Heart left ventricle (tissue), 16 donors: ENCODE measurements around the gene COL27A1. TPM values are rescaled to one million over a fixed set of nuclear protein-coding genes. Genes with fewer than 3 reads are reported as not detected.

Source experiments
- ATAC-seq, 4 donors: fragments of 200-7000 bp; cut with Tn5 transposase; one replicate each; pipeline ENCODE4 v1.9.1; 2020 to 2022; ENCODE audit warnings: moderate library complexity in 4 of 4, mild to moderate bottlenecking in 3 of 4, moderate number of reproducible peaks in 1 of 4
- DNase-seq, 5 donors: peaks; one replicate each; pipeline ENCODE4 v3.0.0-alpha.2; 2020
- H3K27ac ChIP-seq, 12 donors: fragments of 200-600 bp; sonication (generic) in 4 of 12; one replicate each; pipeline versions ENCODE4 v1.5.0 to v1.8.0; 2016 to 2022; ENCODE audit warnings: mild to moderate bottlenecking in 2 of 12
- H3K27me3 ChIP-seq, 9 donors: fragments of 200-600 bp; sonication (generic) in 2 of 9; one replicate each; pipeline versions ENCODE4 v1.5.1 to v1.8.0; 2016 to 2022; ENCODE audit warnings: mild to moderate bottlenecking in 3 of 9
- H3K36me3 ChIP-seq, 9 donors: fragments of 200-600 bp; sonication (generic) in 2 of 9; one replicate each; pipeline versions ENCODE4 v1.5.0 to v1.8.0; 2018 to 2022; ENCODE audit warnings: mild to moderate bottlenecking in 2 of 9
- H3K4me1 ChIP-seq, 12 donors: fragments of 200-600 bp; sonication (generic) in 4 of 12; one replicate each; pipeline versions ENCODE4 v1.5.0 to v1.8.0; 2016 to 2022; ENCODE audit warnings: mild to moderate bottlenecking in 3 of 12
- H3K4me3 ChIP-seq, 12 donors: fragments of 200-600 bp; sonication (generic) in 4 of 12; one replicate each; pipeline versions ENCODE4 v1.5.0 to v1.8.0; 2017 to 2022; ENCODE audit warnings: mild to moderate bottlenecking in 9 of 12, moderate library complexity in 4 of 12
- H3K9me3 ChIP-seq, 12 donors: fragments of 200-600 bp; sonication (generic) in 4 of 12; one replicate each; pipeline versions ENCODE4 v1.5.0 to v1.8.0; 2016 to 2022; ENCODE audit warnings: mild to moderate bottlenecking in 1 of 12
- POLR2A ChIP-seq, 2 donors: fragments of 450-650 bp; IDR thresholded peaks; one replicate each; pipeline ENCODE4 v1.6.1; 2017; ENCODE audit warnings: antibody characterized with exemption in 2 of 2, mild to moderate bottlenecking in 2 of 2, moderate library complexity in 2 of 2
- WGBS, 4 donors: extraction: QIAGEN DNeasy Blood & Tissue Kit in 2 of 4; methylation state at CpG; one replicate each; pipeline versions ENCODE4 v1.1.5 to v1.1.7; 2013 to 2018; 5-methylcytosine and 5-hydroxymethylcytosine counted together
- intact Hi-C, 10 donors: fragments of 100-400 bp; cut with DNase I; formaldehyde crosslinking; loops; one replicate each; pipeline versions ENCODE4 v1.11.1 to v1.14.2; 2022
- polyA plus RNA-seq, 2 donors: library from polyadenylated mRNA; stranded (reverse); fragments of 200-250 nt; gene quantifications; one replicate each; pipeline ENCODE4 v1.2.3, GENCODE V29; 2013
- total RNA-seq, 9 donors: library from RNA; depleted of rRNA in 2 of 9; stranded (reverse); fragments of >200 nt in 2 of 9; fragmentation: NEBNext Ultra II Directional in 3 of 9; extraction: Animal tissue kit (Norgen Biotek cat#: 25700) in 3 of 9; gene quantifications; one replicate each; pipeline versions ENCODE4 v1.1.0 to v1.2.4, GENCODE V29; 2016 to 2023
- TF ChIP-seq, protein P1 (sequence below), 12 donors: fragments of 200-600 bp; sonication (generic) in 4 of 12; IDR thresholded peaks; one replicate each; pipeline versions ENCODE4 v1.5.0 to v1.8.0; 2018 to 2022; ENCODE audit warnings: antibody characterized with exemption in 12 of 12, mild to moderate bottlenecking in 5 of 12
- donor health status: ischemic (EF 13 %, LVEDD 7.1; RV severe dilation, severe dysfunction).
- donor health status: healthy with polysubstance abuse.
- donor health status: DM: no; HTN: yes; CAD: no.
- donor health status: DM: no; HTN: no; CAD: no.
- donor health status: ischemic (EF 25% LVEDD 6.9; RV normal size, moderate dysfunction).
- donor health status: ischemic (EF 25% LVEDD 5.7; RV mildly dilated, moderate dysfunction).
- donor health status: healthy.
- donor health status: DM: yes; HTN: yes; CAD: no.
- donor health status: ischemic (EF 35%, LVEDD 5.7; RV mildly dilated, moderate dysfunction).
- donor health status: nonischemic (EF 11% LVEDD 7.7; RV severe dilation, severe dysfunction).
- donor health status: DM: yes; HTN: yes; CAD: no.
- donor health status: PGD.
- donor health status: ischemic (EF 29% LVEDD 5.4; RV normal size, mild dysfunction).
- donor health status: nonischemic (EF 23%, LVEDD 6.1; RV moderate dilation, normal function).

The COL27A1 gene
- total and polyA plus RNA-seq, 11 donors = 2.3 to 14.2 (median 5.2) TPM

DNA sequence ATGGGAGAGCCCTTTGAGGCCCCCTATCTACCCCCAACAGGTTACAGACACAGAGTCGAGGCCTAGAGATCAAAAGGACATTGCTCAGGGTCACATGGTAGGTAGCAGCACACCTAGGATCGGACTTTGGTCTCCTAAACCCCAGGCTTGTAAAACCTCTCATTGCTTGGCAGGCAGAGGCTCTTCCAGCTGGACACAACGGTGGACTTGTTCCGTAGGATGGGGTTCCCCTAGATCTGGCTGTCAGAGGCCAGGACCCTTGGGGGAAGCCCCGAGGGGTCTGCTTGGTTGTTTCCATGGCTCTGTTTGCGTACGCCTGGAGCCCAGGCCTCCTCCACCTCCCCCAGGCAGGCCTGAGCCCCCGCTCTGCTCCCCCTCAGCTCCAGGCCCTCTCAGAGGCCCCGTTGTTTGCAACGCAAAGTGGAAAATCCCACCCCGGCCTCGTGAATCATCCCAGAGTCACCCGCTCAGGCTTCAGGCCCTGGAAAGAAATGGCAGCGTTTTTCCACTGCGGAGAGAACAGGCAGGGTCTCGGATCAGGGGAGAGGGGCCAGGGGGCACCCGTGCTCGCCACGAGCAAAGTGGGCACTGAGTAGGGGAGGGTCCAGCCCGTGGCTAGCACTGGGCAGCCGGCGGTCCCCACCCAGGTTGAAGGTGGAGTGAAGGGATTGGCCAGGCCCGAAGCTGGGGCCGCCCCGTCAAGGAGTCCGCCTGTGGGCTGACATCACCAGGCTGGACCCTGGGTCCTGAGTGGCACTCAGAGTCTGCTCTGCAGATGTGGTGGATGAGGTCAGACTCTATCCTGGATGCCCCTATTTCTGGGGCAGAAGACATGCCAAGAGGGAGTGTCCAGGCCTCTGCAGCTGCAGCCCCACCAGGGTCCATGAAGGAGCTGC, 19.8 kb downstream of the COL27A1 start:
- Histone ChIP-seq H3K36me3 (no peaks in the 10 kb centered on the region), H3K27me3 (no peaks in the 10 kb centered on the region), H3K4me3 (no peak overlapping the region), H3K9me3 (no peaks in the 10 kb centered on the region), H3K27ac (peak overlapping the region; percentile 9 to 92 (median 84)), H3K4me1 (peaks cover 3 to 79% (median 57%) of the 10 kb centered on the region in 12 donors)
- intact Hi-C loops = loop anchor here in 3 of 10 donors (5.0 kb wide), 2 partner anchors 42 to 62 kb away; no protein-coding TSS in a partner anchor
- TF ChIP-seq, protein P1, sequence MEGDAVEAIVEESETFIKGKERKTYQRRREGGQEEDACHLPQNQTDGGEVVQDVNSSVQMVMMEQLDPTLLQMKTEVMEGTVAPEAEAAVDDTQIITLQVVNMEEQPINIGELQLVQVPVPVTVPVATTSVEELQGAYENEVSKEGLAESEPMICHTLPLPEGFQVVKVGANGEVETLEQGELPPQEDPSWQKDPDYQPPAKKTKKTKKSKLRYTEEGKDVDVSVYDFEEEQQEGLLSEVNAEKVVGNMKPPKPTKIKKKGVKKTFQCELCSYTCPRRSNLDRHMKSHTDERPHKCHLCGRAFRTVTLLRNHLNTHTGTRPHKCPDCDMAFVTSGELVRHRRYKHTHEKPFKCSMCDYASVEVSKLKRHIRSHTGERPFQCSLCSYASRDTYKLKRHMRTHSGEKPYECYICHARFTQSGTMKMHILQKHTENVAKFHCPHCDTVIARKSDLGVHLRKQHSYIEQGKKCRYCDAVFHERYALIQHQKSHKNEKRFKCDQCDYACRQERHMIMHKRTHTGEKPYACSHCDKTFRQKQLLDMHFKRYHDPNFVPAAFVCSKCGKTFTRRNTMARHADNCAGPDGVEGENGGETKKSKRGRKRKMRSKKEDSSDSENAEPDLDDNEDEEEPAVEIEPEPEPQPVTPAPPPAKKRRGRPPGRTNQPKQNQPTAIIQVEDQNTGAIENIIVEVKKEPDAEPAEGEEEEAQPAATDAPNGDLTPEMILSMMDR (IDR thresholded peaks at IDR 0.05) = no peak
- no peak for TF ChIP-seq POLR2A (IDR thresholded peaks at IDR 0.05)
- ATAC-seq (peak; percentile 68 to 79 (median 78)), DNase-seq (peak in 4 of 5 donors; percentile 67 to 83 (median 75))
- WGBS, 4 donors = 43 to 52% (median 50%) methylated on average over 15 to 26 of the region's 26 CpGs

DNA sequence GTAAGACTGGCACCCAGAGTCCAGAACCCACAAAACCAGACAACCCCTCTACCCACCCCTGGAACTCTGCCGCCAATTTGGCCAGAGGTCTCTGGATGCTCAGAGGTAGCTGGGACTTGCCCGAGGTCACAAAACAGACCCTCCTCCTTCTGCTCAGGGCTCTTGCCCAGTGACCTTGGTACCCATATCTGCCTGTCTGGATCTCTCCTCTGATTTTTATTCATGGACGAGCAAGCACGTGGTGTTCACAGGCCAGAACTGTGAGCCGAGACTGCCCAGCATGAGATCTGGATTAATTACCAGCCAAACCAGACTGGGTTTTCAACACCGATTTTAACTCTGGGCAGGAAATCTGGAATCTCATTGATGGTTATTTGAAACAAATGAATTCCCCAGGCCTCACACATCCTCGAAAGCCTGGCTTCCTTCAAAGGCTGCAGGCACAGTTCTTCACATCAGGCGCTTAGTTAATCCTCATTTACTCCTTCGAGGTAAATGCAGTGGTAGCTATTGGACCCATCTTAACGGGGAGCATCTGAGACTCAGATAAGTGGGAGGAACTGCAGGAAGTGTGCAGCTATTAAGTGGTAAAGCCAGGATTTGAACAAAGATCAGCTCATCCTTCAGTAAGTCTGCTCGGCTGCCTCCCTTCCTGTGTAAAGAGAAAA, 21.4 kb downstream of the COL27A1 start:
- no peak for DNase-seq
- intact Hi-C loops = loop anchor here in 3 of 10 donors (2.0 to 5.0 kb wide), 3 partner anchors 38 to 61 kb away; no protein-coding TSS in a partner anchor
- Histone ChIP-seq H3K4me3 (no peak overlapping the region), H3K9me3 (no peaks in the 10 kb centered on the region), H3K36me3 (no peaks in the 10 kb centered on the region), H3K27me3 (no peaks in the 10 kb centered on the region), H3K27ac (peak overlapping the region in 11 of 12 donors; percentile 14 to 92 (median 84)), H3K4me1 (peaks cover 3 to 94% (median 74%) of the 10 kb centered on the region in 12 donors)
- ATAC-seq = no peak
- TF ChIP-seq, protein P1 (IDR thresholded peaks at IDR 0.05) = no peak
- no peak for TF ChIP-seq POLR2A (IDR thresholded peaks at IDR 0.05)
- 24 to 38% (median 31%) methylated on average over 11 of the region's 11 CpGs for WGBS, 4 donors

DNA sequence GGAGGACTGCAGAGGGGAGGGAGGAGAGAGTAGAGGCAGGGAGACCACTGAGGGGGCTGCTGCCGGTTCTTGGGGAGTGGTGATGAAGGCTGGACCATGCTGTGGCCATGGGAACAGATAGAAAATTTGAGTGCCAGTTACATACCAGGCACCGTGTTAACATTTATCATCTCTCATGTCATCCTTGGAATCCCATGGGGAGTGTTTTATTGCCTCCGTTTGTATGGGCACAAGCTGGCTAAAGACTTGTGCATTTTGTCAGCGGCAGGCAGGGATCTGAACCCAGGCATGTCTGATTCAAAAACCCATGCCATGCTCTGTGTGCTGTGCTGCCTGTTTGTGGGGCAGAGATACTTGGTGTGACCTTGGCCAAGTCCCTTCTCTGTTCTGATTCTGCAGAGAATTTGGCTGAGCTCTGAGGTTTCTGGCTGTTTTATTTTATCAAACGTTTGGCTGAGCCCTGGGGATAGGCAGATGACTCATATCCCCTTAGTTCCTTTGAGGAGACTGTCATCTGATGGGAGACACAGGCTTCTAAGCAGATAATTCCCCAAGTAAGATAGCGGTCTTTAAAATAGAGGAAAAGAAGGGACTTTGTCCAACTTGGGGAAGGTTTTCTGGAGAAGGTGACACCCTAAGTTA, 22.2 kb downstream of the COL27A1 start:
- WGBS, 4 donors = 28 to 41% (median 38%) methylated on average over 6 of the region's 6 CpGs
- Histone ChIP-seq H3K27ac (peak overlapping the region in 10 of 12 donors; percentile 37 to 89 (median 84)), H3K36me3 (no peaks in the 10 kb centered on the region), H3K4me3 (no peak overlapping the region), H3K4me1 (peaks cover 3 to 97% (median 73%) of the 10 kb centered on the region in 12 donors), H3K27me3 (no peaks in the 10 kb centered on the region), H3K9me3 (no peaks in the 10 kb centered on the region)
- intact Hi-C loops = loop anchor here in 3 of 10 donors (2.0 to 5.0 kb wide), 4 partner anchors 29 to 60 kb away; no protein-coding TSS in a partner anchor
- no peak for TF ChIP-seq POLR2A (IDR thresholded peaks at IDR 0.05)
- TF ChIP-seq, protein P1 (IDR thresholded peaks at IDR 0.05) = no peak
- peak in 1 of 4 donors; percentile 7 for ATAC-seq
- peak in 2 of 5 donors; percentile 21 to 23 for DNase-seq
